GM23338 (cell line): ENCODE data around the gene CD33. TPM values are rescaled to one million over a fixed set of nuclear protein-coding genes. Genes with fewer than 3 reads are reported as not detected.
A peak's percentile ranks its signal among the peaks of the same experiment; 100 is the strongest.

Experiments
- ATAC-seq: fragments of 200-7000 bp; cut with Tn5 transposase; 3 replicates; pipeline ENCODE4 v1.9.1; 2020
- DNase-seq: peaks from one replicate; pipeline ENCODE4 v3.0.0-alpha.2; 2015; ENCODE audit warnings: low spot score
- H2AFZ ChIP-seq: fragments of 200-600 bp; sonication (generic); 2 replicates; pipeline ENCODE4 v1.8.0; 2016; ENCODE audit warnings: antibody characterized with exemption, mild to moderate bottlenecking, moderate library complexity
- H3F3A ChIP-seq: fragments of 200-600 bp; sonication (generic); replicated peaks from 2 replicates; pipeline ENCODE4 v1.8.0; 2017; ENCODE audit warnings: antibody characterized with exemption, mixed run types, low read depth
- H3K27ac ChIP-seq: fragments of 200-600 bp; sonication (generic); 2 replicates; pipeline ENCODE4 v1.6.1; 2016; ENCODE audit warnings: low read depth
- H3K27me3 ChIP-seq: fragments of 200-600 bp; sonication (generic); 2 replicates; pipeline ENCODE4 v1.8.0; 2016; ENCODE audit warnings: mild to moderate bottlenecking, mixed run types, moderate library complexity; ENCODE audit not compliant: insufficient read depth
- H3K36me3 ChIP-seq: fragments of 200-600 bp; sonication (generic); 2 replicates; pipeline ENCODE4 v1.8.0; 2016; ENCODE audit warnings: mild to moderate bottlenecking; ENCODE audit not compliant: insufficient read depth
- H3K4me1 ChIP-seq: fragments of 200-600 bp; sonication (generic); 2 replicates; pipeline ENCODE4 v1.8.0; 2016; ENCODE audit warnings: mild to moderate bottlenecking, moderate library complexity; ENCODE audit not compliant: insufficient read depth
- H3K4me2 ChIP-seq: fragments of 200-600 bp; sonication (generic); 2 replicates; pipeline ENCODE4 v1.7.1; 2017; ENCODE audit warnings: mixed run types
- H3K4me3 ChIP-seq: fragments of 200-600 bp; sonication (generic); 2 replicates; pipeline ENCODE4 v1.6.1; 2016; ENCODE audit warnings: mixed run types
- H3K79me2 ChIP-seq: fragments of 200-600 bp; sonication (generic); replicated peaks from 2 replicates; pipeline ENCODE4 v1.8.0; 2017; ENCODE audit warnings: mild to moderate bottlenecking; ENCODE audit not compliant: insufficient read depth
- H3K9me2 ChIP-seq: fragments of 200-600 bp; sonication (generic); 2 replicates; pipeline ENCODE4 v1.8.0; 2017; ENCODE audit not compliant: insufficient read depth
- H4K20me1 ChIP-seq: fragments of 200-600 bp; sonication (generic); replicated peaks from 2 replicates; pipeline ENCODE4 v1.8.0; 2017; ENCODE audit warnings: mild to moderate bottlenecking; ENCODE audit not compliant: insufficient read depth
- H3K27ac Mint-ChIP-seq: 2 replicates; pipeline ENCODE4 v1.8.0; 2020; ENCODE audit warnings: inconsistent platforms, mild to moderate bottlenecking, moderate library complexity, mixed read lengths
- H3K27me3 Mint-ChIP-seq: 3 replicates; pipeline ENCODE4 v1.8.0; 2022; ENCODE audit warnings: low read depth, mild to moderate bottlenecking, moderate library complexity, mixed read lengths, inconsistent platforms; ENCODE audit not compliant: insufficient read depth, poor library complexity
- H3K36me3 Mint-ChIP-seq: 3 replicates; pipeline ENCODE4 v1.8.0; 2021; ENCODE audit warnings: low read depth, mild to moderate bottlenecking, inconsistent platforms, moderate library complexity, mixed read lengths
- H3K4me1 Mint-ChIP-seq: 3 replicates; pipeline ENCODE4 v1.8.0; 2020; ENCODE audit warnings: mild to moderate bottlenecking, inconsistent platforms, mixed read lengths
- H3K4me3 Mint-ChIP-seq: 3 replicates; pipeline ENCODE4 v1.8.0; 2021; ENCODE audit warnings: moderate library complexity, mild to moderate bottlenecking, inconsistent platforms, mixed read lengths
- H3K9me3 Mint-ChIP-seq: 3 replicates; pipeline ENCODE4 v1.8.0; 2020; ENCODE audit warnings: moderate library complexity, mild to moderate bottlenecking, inconsistent platforms, mixed read lengths
- ETS1 ChIP-seq: IDR thresholded peaks from 2 replicates; pipeline ENCODE4 v1.6.1; 2016; ENCODE audit warnings: antibody characterized with exemption
- EZH2 ChIP-seq: fragments of 200-600 bp; sonication (generic); IDR thresholded peaks from one replicate; pipeline ENCODE4 v1.8.0; 2017; ENCODE audit warnings: antibody characterized with exemption, mild to moderate bottlenecking, low read depth; ENCODE audit not compliant: unreplicated experiment
- EZH2phosphoT487 ChIP-seq: fragments of 200-600 bp; sonication (generic); IDR thresholded peaks from one replicate; pipeline ENCODE4 v1.8.1; 2018; ENCODE audit warnings: antibody characterized with exemption; ENCODE audit not compliant: unreplicated experiment
- JUNB ChIP-seq: IDR thresholded peaks from one replicate; pipeline ENCODE4 v1.6.1; 2016; ENCODE audit warnings: antibody characterized with exemption; ENCODE audit not compliant: unreplicated experiment
- NANOG ChIP-seq: IDR thresholded peaks from 2 replicates; pipeline ENCODE4 v1.6.1; 2016; ENCODE audit warnings: antibody characterized with exemption, borderline replicate concordance
- POLR2AphosphoS5 ChIP-seq: IDR thresholded peaks from 2 replicates; pipeline ENCODE4 v1.6.1; 2016; ENCODE audit warnings: antibody characterized with exemption, low read depth
- REST ChIP-seq: IDR thresholded peaks from one replicate; pipeline ENCODE4 v1.6.1; 2018; ENCODE audit warnings: antibody characterized with exemption; ENCODE audit not compliant: unreplicated experiment
- STAT1 ChIP-seq: IDR thresholded peaks from one replicate; pipeline ENCODE4 v1.6.1; 2016; ENCODE audit warnings: antibody characterized with exemption; ENCODE audit not compliant: unreplicated experiment
- ZNF114 ChIP-seq: fragments of 250-450 bp; sonication (Bioruptor Pico); IDR thresholded peaks from 2 replicates; pipeline ENCODE4 v1.5.0; 2020; ENCODE audit warnings: mild to moderate bottlenecking, moderate library complexity
- ZNF331 ChIP-seq: fragments of 250-450 bp; sonication (Bioruptor Pico); IDR thresholded peaks from 2 replicates; pipeline ENCODE4 v1.5.0; 2020; ENCODE audit warnings: low read depth, mild to moderate bottlenecking, moderate library complexity
- polyA plus RNA-seq: library from polyadenylated mRNA; unstranded; fragments of >200 nt; fragmentation: Nextera tagmentation; extraction: Ambion mirVana; gene quantifications from 2 replicates; pipeline ENCODE4 v1.2.1, GENCODE V29; 2016
- total RNA-seq: library from RNA; depleted of rRNA; stranded (reverse); fragments of >200 nt; shearing (Covaris generic); gene quantifications from 2 replicates; pipeline ENCODE4 v1.2.3, GENCODE V29; 2014
- TF ChIP-seq, protein P1 (sequence below), 2 experiments: fragments of 200-600 bp in 1 of 2; sonication (generic) in 1 of 2; conservative IDR thresholded peaks; 2 replicates each; pipeline versions ENCODE4 v1.5.1 to v1.6.1; 2016 to 2017; ENCODE audit warnings: antibody characterized with exemption in 2 of 2, low read depth in 2 of 2, mild to moderate bottlenecking in 2 of 2, moderate library complexity in 1 of 2
- TF ChIP-seq, protein P2 (sequence below): fragments of 250-450 bp; sonication (Bioruptor Pico); IDR thresholded peaks from 2 replicates; pipeline ENCODE4 v1.5.0; 2020; ENCODE audit warnings: mild to moderate bottlenecking, moderate library complexity

CD33 gene
- total and polyA plus RNA-seq, 2 experiments from 2014 or later, result 0.45 TPM; not detected in 1

GRCh38 chr19:51258165-51259160, 33.6 kb downstream of the CD33 start:
- peaks cover 14% of the 10 kb centered on the region for H3K4me1 ChIP-seq
- 0 out of 2 replicates have a peak overlapping the region, but pooled peaks have one; percentile 20 for H3K27ac ChIP-seq
- H3K4me3 ChIP-seq, result no peak overlapping the region; the same call in 1 of the 2 replicates
- H3K9me2 ChIP-seq, result no peaks in the 10 kb centered on the region
- Mint-ChIP-seq H3K9me3 (peaks cover 8% of the 10 kb centered on the region; the same call in 1 of the 3 replicates), H3K4me1 (peaks cover 13% of the 10 kb centered on the region; the same call in 2 of the 3 replicates), H3K36me3 (peaks cover 3% of the 10 kb centered on the region; the same call in 1 of the 3 replicates), H3K27ac (0 out of 2 replicates have a peak overlapping the region, but pooled peaks have one; percentile 17), H3K4me3 (no peak overlapping the region), H3K27me3 (no peaks in the 10 kb centered on the region)
- no peaks in the 10 kb centered on the region for H3K36me3 ChIP-seq
- H2AFZ ChIP-seq, result peak overlapping the region; percentile 72; the same call in 1 of the 2 replicates
- H3K4me2 ChIP-seq, result peak overlapping the region; percentile 55
- ATAC-seq (no peak; the same call in 2 of the 3 replicates), DNase-seq (peak; percentile 8)
- no peaks in the 10 kb centered on the region for H3F3A ChIP-seq
- no peaks in the 10 kb centered on the region for H3K79me2 ChIP-seq
- H4K20me1 ChIP-seq, result no peaks in the 10 kb centered on the region
- H3K27me3 ChIP-seq, result no peaks in the 10 kb centered on the region
- TF ChIP-seq ETS1 (no peak), POLR2AphosphoS5 (no peak), ZNF114 (no peak), ZNF331 (no peak), EZH2phosphoT487 (no peak), EZH2 (no peak), NANOG (no peak), REST (no peak), JUNB (no peak), STAT1 (no peak)
- TF ChIP-seq, protein P1, sequence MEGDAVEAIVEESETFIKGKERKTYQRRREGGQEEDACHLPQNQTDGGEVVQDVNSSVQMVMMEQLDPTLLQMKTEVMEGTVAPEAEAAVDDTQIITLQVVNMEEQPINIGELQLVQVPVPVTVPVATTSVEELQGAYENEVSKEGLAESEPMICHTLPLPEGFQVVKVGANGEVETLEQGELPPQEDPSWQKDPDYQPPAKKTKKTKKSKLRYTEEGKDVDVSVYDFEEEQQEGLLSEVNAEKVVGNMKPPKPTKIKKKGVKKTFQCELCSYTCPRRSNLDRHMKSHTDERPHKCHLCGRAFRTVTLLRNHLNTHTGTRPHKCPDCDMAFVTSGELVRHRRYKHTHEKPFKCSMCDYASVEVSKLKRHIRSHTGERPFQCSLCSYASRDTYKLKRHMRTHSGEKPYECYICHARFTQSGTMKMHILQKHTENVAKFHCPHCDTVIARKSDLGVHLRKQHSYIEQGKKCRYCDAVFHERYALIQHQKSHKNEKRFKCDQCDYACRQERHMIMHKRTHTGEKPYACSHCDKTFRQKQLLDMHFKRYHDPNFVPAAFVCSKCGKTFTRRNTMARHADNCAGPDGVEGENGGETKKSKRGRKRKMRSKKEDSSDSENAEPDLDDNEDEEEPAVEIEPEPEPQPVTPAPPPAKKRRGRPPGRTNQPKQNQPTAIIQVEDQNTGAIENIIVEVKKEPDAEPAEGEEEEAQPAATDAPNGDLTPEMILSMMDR (conservative IDR thresholded peaks at IDR 0.05; ENCODE audit: low read depth in 2 of 2), result no peak
- TF ChIP-seq, protein P2, sequence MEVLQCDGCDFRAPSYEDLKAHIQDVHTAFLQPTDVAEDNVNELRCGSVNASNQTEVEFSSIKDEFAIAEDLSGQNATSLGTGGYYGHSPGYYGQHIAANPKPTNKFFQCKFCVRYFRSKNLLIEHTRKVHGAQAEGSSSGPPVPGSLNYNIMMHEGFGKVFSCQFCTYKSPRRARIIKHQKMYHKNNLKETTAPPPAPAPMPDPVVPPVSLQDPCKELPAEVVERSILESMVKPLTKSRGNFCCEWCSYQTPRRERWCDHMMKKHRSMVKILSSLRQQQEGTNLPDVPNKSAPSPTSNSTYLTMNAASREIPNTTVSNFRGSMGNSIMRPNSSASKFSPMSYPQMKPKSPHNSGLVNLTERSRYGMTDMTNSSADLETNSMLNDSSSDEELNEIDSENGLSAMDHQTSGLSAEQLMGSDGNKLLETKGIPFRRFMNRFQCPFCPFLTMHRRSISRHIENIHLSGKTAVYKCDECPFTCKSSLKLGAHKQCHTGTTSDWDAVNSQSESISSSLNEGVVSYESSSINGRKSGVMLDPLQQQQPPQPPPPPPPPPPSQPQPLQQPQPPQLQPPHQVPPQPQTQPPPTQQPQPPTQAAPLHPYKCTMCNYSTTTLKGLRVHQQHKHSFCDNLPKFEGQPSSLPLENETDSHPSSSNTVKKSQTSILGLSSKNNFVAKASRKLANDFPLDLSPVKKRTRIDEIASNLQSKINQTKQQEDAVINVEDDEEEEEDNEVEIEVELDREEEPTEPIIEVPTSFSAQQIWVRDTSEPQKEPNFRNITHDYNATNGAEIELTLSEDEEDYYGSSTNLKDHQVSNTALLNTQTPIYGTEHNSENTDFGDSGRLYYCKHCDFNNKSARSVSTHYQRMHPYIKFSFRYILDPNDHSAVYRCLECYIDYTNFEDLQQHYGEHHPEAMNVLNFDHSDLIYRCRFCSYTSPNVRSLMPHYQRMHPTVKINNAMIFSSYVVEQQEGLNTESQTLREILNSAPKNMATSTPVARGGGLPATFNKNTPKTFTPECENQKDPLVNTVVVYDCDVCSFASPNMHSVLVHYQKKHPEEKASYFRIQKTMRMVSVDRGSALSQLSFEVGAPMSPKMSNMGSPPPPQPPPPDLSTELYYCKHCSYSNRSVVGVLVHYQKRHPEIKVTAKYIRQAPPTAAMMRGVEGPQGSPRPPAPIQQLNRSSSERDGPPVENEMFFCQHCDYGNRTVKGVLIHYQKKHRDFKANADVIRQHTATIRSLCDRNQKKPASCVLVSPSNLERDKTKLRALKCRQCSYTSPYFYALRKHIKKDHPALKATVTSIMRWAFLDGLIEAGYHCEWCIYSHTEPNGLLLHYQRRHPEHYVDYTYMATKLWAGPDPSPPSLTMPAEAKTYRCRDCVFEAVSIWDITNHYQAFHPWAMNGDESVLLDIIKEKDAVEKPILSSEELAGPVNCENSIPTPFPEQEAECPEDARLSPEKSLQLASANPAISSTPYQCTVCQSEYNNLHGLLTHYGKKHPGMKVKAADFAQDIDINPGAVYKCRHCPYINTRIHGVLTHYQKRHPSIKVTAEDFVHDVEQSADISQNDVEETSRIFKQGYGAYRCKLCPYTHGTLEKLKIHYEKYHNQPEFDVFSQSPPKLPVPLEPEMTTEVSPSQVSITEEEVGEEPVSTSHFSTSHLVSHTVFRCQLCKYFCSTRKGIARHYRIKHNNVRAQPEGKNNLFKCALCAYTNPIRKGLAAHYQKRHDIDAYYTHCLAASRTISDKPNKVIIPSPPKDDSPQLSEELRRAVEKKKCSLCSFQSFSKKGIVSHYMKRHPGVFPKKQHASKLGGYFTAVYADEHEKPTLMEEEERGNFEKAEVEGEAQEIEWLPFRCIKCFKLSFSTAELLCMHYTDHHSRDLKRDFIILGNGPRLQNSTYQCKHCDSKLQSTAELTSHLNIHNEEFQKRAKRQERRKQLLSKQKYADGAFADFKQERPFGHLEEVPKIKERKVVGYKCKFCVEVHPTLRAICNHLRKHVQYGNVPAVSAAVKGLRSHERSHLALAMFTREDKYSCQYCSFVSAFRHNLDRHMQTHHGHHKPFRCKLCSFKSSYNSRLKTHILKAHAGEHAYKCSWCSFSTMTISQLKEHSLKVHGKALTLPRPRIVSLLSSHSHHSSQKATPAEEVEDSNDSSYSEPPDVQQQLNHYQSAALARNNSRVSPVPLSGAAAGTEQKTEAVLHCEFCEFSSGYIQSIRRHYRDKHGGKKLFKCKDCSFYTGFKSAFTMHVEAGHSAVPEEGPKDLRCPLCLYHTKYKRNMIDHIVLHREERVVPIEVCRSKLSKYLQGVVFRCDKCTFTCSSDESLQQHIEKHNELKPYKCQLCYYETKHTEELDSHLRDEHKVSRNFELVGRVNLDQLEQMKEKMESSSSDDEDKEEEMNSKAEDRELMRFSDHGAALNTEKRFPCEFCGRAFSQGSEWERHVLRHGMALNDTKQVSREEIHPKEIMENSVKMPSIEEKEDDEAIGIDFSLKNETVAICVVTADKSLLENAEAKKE (CRISPR knock-in tag), result no peak
